Progenitor cell of endocrine pancreas (in vitro differentiated cells): ENCODE data around the gene CERS6. TPM values are rescaled to one million over a fixed set of nuclear protein-coding genes. Genes with fewer than 3 reads are reported as not detected.

Experiments
- DNase-seq: peaks from one replicate; pipeline ENCODE4 v3.0.0; 2021; ENCODE audit warnings: low spot score; ENCODE audit not compliant: unreplicated experiment
- H3K27ac Mint-ChIP-seq: 2 replicates; pipeline ENCODE4 v1.8.0; 2021; ENCODE audit warnings: mild to moderate bottlenecking, moderate library complexity, mixed read lengths
- H3K27me3 Mint-ChIP-seq: 2 replicates; pipeline ENCODE4 v1.8.0; 2021; ENCODE audit warnings: mixed read lengths
- H3K36me3 Mint-ChIP-seq: 2 replicates; pipeline ENCODE4 v1.8.0; 2022; ENCODE audit warnings: mixed read lengths; ENCODE audit not compliant: insufficient read depth
- H3K4me1 Mint-ChIP-seq: 2 replicates; pipeline ENCODE4 v1.8.0; 2021; ENCODE audit warnings: low read depth, mixed read lengths
- H3K4me3 Mint-ChIP-seq: 2 replicates; pipeline ENCODE4 v1.8.0; 2021; ENCODE audit warnings: low read depth, mild to moderate bottlenecking, moderate library complexity, mixed read lengths
- H3K9me3 Mint-ChIP-seq: 2 replicates; pipeline ENCODE4 v1.8.0; 2021; ENCODE audit warnings: low read depth, mixed read lengths
- CTCF ChIP-seq: fragments of 200-600 bp; sonication (generic); IDR thresholded peaks from one replicate; pipeline ENCODE4 v1.5.0; 2021; ENCODE audit warnings: antibody characterized with exemption, mild to moderate bottlenecking; ENCODE audit not compliant: unreplicated experiment
- total RNA-seq: library from RNA; stranded (reverse); gene quantifications from 2 replicates; pipeline ENCODE4 v1.2.1, GENCODE V29; 2021

CERS6 gene
- total RNA-seq, 1 donor from 2014 or later = 32.5 TPM

GRCh38 chr2:168632709-168633121 lies 176.6 kb downstream of the CERS6 start:
- H3K36me3 Mint-ChIP-seq = peaks cover 2% of the 10 kb centered on the region
- TF ChIP-seq CTCF = no peak
- no peak for DNase-seq
- no peak overlapping the region for H3K27ac Mint-ChIP-seq
- H3K27me3 Mint-ChIP-seq = no peaks in the 10 kb centered on the region
- H3K9me3 Mint-ChIP-seq = no peaks in the 10 kb centered on the region
- peaks cover 19% of the 10 kb centered on the region for H3K4me1 Mint-ChIP-seq
- no peak overlapping the region for H3K4me3 Mint-ChIP-seq

DNA sequence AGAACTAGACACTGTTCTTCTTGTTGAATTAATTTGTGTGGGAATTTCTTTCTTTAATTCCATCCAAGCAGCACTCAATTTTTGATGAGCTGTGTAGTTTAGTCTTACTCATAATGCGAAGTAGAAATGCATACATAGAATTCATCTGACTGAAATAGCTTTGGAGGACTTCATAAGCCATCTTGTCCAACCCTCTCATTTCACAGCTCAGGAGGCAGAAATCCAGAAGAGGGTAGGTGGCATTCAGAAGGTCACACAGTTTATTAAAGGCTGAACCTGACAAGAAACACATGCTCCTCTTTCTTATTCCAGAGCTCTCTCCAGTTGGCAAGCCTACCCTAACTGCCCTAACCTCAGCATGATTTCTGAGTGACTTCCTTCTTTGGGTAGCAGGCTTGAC lies 177.1 kb downstream of the CERS6 start:
- no peak for TF ChIP-seq CTCF

DNA sequence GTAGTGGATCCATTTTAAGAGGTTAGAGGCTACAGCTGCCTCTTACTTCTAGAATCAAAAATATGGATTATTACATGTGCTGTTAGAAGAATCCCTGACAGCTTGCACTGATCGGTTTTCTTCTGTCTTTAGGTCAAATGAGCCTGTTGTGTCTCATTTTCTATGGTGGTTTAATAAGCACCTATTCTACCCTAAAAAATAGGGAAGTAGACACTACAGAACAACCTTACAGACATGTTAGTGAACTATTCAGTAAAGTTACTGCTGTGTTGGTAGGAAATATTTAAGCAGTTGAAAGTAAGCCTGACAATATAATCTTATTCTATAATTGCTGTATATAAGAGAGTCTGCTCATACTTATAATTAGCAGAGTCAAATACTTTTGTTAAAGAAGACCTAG lies 177.8 kb downstream of the CERS6 start:
- Mint-ChIP-seq H3K4me1 (peaks cover 21% of the 10 kb centered on the region), H3K27me3 (no peaks in the 10 kb centered on the region), H3K36me3 (peaks cover 2% of the 10 kb centered on the region), H3K4me3 (no peak overlapping the region), H3K9me3 (no peaks in the 10 kb centered on the region), H3K27ac (no peak overlapping the region)
- no peak for TF ChIP-seq CTCF
- DNase-seq = no peak

More for the DNA sequence above, 177.1 kb downstream of the CERS6 start:
- H3K4me1 Mint-ChIP-seq = peaks cover 18% of the 10 kb centered on the region
- DNase-seq = no peak
- H3K36me3 Mint-ChIP-seq = peaks cover 2% of the 10 kb centered on the region
- no peaks in the 10 kb centered on the region for H3K9me3 Mint-ChIP-seq
- H3K4me3 Mint-ChIP-seq = no peak overlapping the region
- no peak overlapping the region for H3K27ac Mint-ChIP-seq
- H3K27me3 Mint-ChIP-seq = no peaks in the 10 kb centered on the region

GRCh38 chr2:168635065-168635577 lies 179.0 kb downstream of the CERS6 start:
- H3K27ac Mint-ChIP-seq = peak overlapping the region; percentile 88
- peaks cover 29% of the 10 kb centered on the region for H3K4me1 Mint-ChIP-seq
- H3K36me3 Mint-ChIP-seq = no peaks in the 10 kb centered on the region
- no peak overlapping the region for H3K4me3 Mint-ChIP-seq
- H3K27me3 Mint-ChIP-seq = no peaks in the 10 kb centered on the region
- H3K9me3 Mint-ChIP-seq = no peaks in the 10 kb centered on the region
- DNase-seq = no peak
- no peak for TF ChIP-seq CTCF

DNA sequence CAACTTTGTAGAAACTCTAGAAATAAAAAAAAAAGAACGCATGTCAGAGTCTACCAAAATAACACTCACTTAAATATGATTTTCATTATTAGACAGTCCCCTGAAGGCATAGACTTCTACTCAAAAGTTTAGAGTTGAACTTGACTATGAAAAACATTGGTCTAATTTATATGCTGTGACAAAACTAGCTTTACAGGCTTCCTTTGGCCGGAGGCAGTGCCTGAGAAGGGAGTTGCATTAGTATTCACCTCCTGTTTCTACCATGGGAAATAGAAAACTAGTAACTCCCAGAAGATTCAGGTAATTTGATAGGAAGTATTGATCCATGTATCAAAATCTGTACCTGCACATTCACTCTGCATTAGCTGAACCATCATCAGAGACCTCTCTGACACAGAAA lies 182.9 kb downstream of the CERS6 start:
- peak overlapping the region; percentile 35 for H3K27ac Mint-ChIP-seq
- no peak for TF ChIP-seq CTCF
- H3K27me3 Mint-ChIP-seq = no peaks in the 10 kb centered on the region
- H3K4me1 Mint-ChIP-seq = peaks cover 26% of the 10 kb centered on the region
- H3K9me3 Mint-ChIP-seq = no peaks in the 10 kb centered on the region
- H3K36me3 Mint-ChIP-seq = peaks cover under 1% of the 10 kb centered on the region
- DNase-seq = no peak
- no peak overlapping the region for H3K4me3 Mint-ChIP-seq
